A172 (cell line): ENCODE results near the gene LRRC10B. TPM values are rescaled to one million over a fixed set of nuclear protein-coding genes. Genes with fewer than 3 reads are reported as not detected.
A peak's percentile ranks its signal among the peaks of the same experiment; 100 is the strongest.

Experiments used
- DNase-seq: peaks from one replicate; pipeline ENCODE4 v3.0.0-alpha.2; 2015; ENCODE audit warnings: low spot score
- total RNA-seq: library from RNA; depleted of rRNA; stranded (reverse); fragments of >200 nt; shearing (Covaris generic); gene quantifications from 2 replicates; pipeline ENCODE4 v1.2.3, GENCODE V29; 2014

Gene LRRC10B
- total RNA-seq, 1 experiment from 2014 or later = not detected

GRCh38 chr11:61531044-61531443, 22.5 kb downstream of the LRRC10B start:
- DNase-seq = no peak

GRCh38 chr11:61532134-61533038, 23.8 kb downstream of the LRRC10B start:
- DNase-seq = peak; percentile 45

- DNase-seq = no peak
These were observed 24.5 kb downstream of the LRRC10B start for GRCh38 chr11:61533039-61533375.

- DNase-seq = no peak
These were observed 24.9 kb downstream of the LRRC10B start for GRCh38 chr11:61533401-61533800.

GRCh38 chr11:61534025-61534932, 25.7 kb downstream of the LRRC10B start:
- DNase-seq = no peak

- DNase-seq = no peak
These were observed 26.6 kb downstream of the LRRC10B start for GRCh38 chr11:61534933-61535839.

- DNase-seq = no peak
These were observed 27.6 kb downstream of the LRRC10B start for GRCh38 chr11:61535998-61536675.

GRCh38 chr11:61536676-61537270, 28.2 kb downstream of the LRRC10B start:
- DNase-seq = no peak

GRCh38 chr11:61537326-61537725, 28.8 kb downstream of the LRRC10B start:
- DNase-seq = no peak

GRCh38 chr11:61538636-61538961, 30.1 kb downstream of the LRRC10B start:
- DNase-seq = no peak

GRCh38 chr11:61539006-61539405, 30.5 kb downstream of the LRRC10B start:
- no peak for DNase-seq

GRCh38 chr11:61539831-61540357, 31.3 kb downstream of the LRRC10B start:
- no peak for DNase-seq

- no peak for DNase-seq
These were observed 32.0 kb downstream of the LRRC10B start for GRCh38 chr11:61540528-61540927.

- peak; percentile 37 for DNase-seq
These were observed 33.0 kb downstream of the LRRC10B start for GRCh38 chr11:61541598-61541997.

- DNase-seq = no peak
These were observed 33.5 kb downstream of the LRRC10B start for GRCh38 chr11:61542024-61542461.

GRCh38 chr11:61542705-61543104, 34.2 kb downstream of the LRRC10B start:
- DNase-seq = no peak

GRCh38 chr11:61543606-61544306, 35.2 kb downstream of the LRRC10B start:
- no peak for DNase-seq

- no peak for DNase-seq
These were observed 35.9 kb downstream of the LRRC10B start for GRCh38 chr11:61544466-61544865.

- DNase-seq = no peak
These were observed 36.8 kb downstream of the LRRC10B start for GRCh38 chr11:61545341-61545740.

GRCh38 chr11:61545921-61546320, 37.4 kb downstream of the LRRC10B start:
- DNase-seq = no peak
